Mucosa of descending colon (tissue), 3 donors: Measurements from ENCODE around the gene GMDS. TPM values are rescaled to one million over a fixed set of nuclear protein-coding genes. Genes with fewer than 3 reads are reported as not detected.

ENCODE experiments used
- ATAC-seq: fragments of 200-7000 bp; cut with Tn5 transposase; one replicate; pipeline ENCODE4 v1.9.1; 2020; ENCODE audit warnings: mild to moderate bottlenecking, moderate library complexity
- DNase-seq, 3 donors: peaks; one replicate each; pipeline ENCODE4 v3.0.0-alpha.2; 2020
- H3K36me3 ChIP-seq: fragments of 200-600 bp; one replicate; pipeline ENCODE4 v1.8.0; 2021; ENCODE audit warnings: low read depth, mild to moderate bottlenecking
- H3K4me1 ChIP-seq: fragments of 200-600 bp; one replicate; pipeline ENCODE4 v1.8.0; 2021; ENCODE audit warnings: low read depth, mild to moderate bottlenecking
- H3K4me3 ChIP-seq: fragments of 200-600 bp; one replicate; pipeline ENCODE4 v1.8.0; 2021; ENCODE audit warnings: mild to moderate bottlenecking
- H3K9me3 ChIP-seq: fragments of 200-600 bp; one replicate; pipeline ENCODE4 v1.8.0; 2021; ENCODE audit warnings: mild to moderate bottlenecking
- intact Hi-C, 2 donors: fragments of 100-400 bp; cut with DNase I in 1 of 2; cut with micrococcal nuclease in 1 of 2; formaldehyde crosslinking; loops; one replicate each; pipeline versions ENCODE4 v1.11.0 to v1.11.1; 2022; cut with DNase I, micrococcal nuclease
- total RNA-seq, 3 donors: library from RNA; stranded (reverse); fragmentation: NEBNext Ultra II Directional in 2 of 3; extraction: Animal tissue kit (Norgen Biotek cat#: 25700) in 2 of 3; gene quantifications; one replicate each; pipeline versions ENCODE4 v1.2.1 to v1.2.4, GENCODE V29; 2021 to 2023
- TF ChIP-seq, protein P1 (sequence below): fragments of 200-600 bp; IDR thresholded peaks from one replicate; pipeline ENCODE4 v1.8.0; 2022; ENCODE audit warnings: antibody characterized with exemption, mild to moderate bottlenecking
- donor health status: DM: no; HTN: no; CAD: no; lungs with moderate emphysema.
- donor health status: DM: no; HTN: no; CAD: no.
- donor health status: DM: no; HTN: yes; CAD: no.

GMDS gene
- total RNA-seq, 3 donors from 2014 or later = 68.0 to 228 (median 135) TPM

DNA sequence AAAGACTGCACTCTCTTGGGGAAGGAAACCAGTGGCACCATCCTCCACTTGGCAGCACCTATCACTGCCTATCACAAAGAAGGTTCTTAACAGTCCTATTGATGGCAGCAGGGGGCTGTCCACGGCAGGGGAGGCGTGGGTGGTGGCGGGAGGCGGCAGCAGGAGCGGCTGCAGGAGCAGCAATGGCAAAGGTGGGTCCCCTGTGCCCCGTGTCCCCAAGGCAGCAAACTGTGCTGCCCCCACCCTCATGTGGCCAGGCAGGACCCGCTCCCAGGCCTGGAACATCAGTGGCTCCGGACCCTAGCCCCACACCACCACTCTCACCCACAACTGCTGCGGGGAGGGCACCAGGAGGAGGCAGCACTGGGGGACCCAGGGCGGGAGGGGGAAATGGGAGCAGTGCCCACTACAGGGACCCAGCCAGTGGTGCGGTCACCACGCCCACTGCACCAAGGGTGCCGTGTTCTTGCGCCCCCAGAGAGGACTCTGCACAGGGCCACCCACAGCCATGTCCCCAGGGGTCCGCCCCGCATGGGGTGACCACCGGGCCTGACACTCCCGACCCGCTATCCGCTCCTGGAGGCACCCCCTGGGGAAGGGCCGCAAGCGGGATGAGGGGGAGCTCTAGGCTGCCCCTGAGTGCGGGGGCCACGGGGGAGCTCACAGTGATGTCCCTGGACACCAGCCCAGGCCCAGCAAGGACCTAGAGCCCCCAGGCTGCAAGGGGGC, 54.6 kb downstream of the GMDS start:
- Histone ChIP-seq H3K36me3 (no peaks in the 10 kb centered on the region), H3K4me1 (no peaks in the 10 kb centered on the region), H3K4me3 (no peak overlapping the region), H3K9me3 (no peaks in the 10 kb centered on the region)
- DNase-seq (peak in 1 of 3 donors; percentile 40), ATAC-seq (peak; percentile 25)
- TF ChIP-seq, protein P1, sequence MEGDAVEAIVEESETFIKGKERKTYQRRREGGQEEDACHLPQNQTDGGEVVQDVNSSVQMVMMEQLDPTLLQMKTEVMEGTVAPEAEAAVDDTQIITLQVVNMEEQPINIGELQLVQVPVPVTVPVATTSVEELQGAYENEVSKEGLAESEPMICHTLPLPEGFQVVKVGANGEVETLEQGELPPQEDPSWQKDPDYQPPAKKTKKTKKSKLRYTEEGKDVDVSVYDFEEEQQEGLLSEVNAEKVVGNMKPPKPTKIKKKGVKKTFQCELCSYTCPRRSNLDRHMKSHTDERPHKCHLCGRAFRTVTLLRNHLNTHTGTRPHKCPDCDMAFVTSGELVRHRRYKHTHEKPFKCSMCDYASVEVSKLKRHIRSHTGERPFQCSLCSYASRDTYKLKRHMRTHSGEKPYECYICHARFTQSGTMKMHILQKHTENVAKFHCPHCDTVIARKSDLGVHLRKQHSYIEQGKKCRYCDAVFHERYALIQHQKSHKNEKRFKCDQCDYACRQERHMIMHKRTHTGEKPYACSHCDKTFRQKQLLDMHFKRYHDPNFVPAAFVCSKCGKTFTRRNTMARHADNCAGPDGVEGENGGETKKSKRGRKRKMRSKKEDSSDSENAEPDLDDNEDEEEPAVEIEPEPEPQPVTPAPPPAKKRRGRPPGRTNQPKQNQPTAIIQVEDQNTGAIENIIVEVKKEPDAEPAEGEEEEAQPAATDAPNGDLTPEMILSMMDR = no peak
- intact Hi-C loops = loop anchor here in 1 of 2 donors (10.0 kb wide), 1 partner anchor 586 kb away; the partner anchor contains the start of gene FOXC1

GRCh38 chr6:2188856-2189384, 56.5 kb downstream of the GMDS start:
- H3K36me3 ChIP-seq = no peaks in the 10 kb centered on the region
- no peak for ATAC-seq
- intact Hi-C loops = no loop called here
- no peaks in the 10 kb centered on the region for H3K9me3 ChIP-seq
- no peak for DNase-seq
- TF ChIP-seq, protein P1 = no peak
- H3K4me1 ChIP-seq = no peaks in the 10 kb centered on the region
- no peak overlapping the region for H3K4me3 ChIP-seq

DNA sequence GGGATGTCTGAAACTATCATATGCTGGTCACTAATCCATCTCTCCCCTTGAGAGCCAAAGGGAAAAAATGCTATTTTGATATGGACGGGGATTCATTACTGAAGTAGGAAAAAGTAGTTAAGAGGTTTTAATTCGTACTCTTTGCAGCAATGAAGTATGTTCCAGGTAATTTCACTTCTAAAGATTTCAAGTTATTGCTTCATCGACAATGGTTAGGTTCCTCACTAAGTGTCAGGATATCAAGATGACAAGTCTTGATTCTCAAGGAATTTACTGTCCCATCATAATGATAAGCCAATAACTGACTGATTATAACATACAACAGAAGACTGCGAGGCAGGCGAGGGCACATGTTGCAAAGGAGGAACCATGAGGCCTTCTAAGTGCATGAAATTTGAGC, 57.0 kb downstream of the GMDS start:
- Histone ChIP-seq H3K36me3 (no peaks in the 10 kb centered on the region), H3K4me3 (no peak overlapping the region), H3K4me1 (no peaks in the 10 kb centered on the region), H3K9me3 (no peaks in the 10 kb centered on the region)
- DNase-seq (no peak), ATAC-seq (no peak)
- TF ChIP-seq, protein P1 = no peak
- intact Hi-C loops = no loop called here

DNA sequence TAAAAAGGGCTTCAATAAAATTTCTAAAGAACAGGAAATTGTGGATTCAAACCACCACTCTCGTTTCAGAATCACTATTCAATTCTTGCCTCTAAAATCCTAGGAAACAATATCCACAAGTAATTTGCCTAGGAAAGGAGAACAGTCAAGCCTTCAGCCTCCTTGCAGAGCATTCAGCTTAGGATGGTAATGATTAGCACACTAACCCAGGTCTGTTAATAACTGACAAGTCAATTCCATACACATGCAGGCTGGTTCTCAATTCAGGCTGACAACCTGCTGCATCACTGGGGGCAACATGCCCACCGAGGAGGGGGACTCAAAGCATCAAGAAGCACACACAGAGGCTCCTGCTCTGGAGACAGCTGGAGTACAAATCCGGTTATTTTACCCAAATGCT, 57.6 kb downstream of the GMDS start:
- intact Hi-C loops = no loop called here
- TF ChIP-seq, protein P1 = no peak
- no peak for ATAC-seq
- Histone ChIP-seq H3K4me3 (no peak overlapping the region), H3K36me3 (no peaks in the 10 kb centered on the region), H3K9me3 (no peaks in the 10 kb centered on the region), H3K4me1 (no peaks in the 10 kb centered on the region)
- no peak for DNase-seq

DNA sequence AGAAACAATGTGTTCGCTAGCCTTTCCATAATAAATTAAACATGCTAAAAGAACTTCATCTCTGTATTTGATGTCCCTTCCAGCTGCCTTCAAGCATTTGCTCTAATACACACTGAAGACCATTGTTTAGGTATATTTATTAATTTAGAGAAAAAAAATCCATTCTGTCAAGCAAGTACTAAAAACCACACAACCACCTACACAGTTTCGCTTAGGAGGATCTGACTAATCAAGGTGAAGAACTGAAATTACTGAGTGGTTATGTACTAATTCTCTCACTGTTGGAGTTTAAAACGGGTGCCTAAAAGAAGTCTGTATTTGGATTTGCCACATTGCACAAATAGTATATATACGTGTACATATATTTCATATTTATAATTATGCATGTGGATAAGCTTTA, 58.9 kb downstream of the GMDS start:
- Histone ChIP-seq H3K36me3 (no peaks in the 10 kb centered on the region), H3K4me3 (no peak overlapping the region), H3K4me1 (no peaks in the 10 kb centered on the region), H3K9me3 (no peaks in the 10 kb centered on the region)
- TF ChIP-seq, protein P1 = no peak
- ATAC-seq = no peak
- DNase-seq = no peak
- intact Hi-C loops = no loop called here
